Neural cell (in vitro differentiated cells): Measurements from ENCODE around the gene ZNF443. TPM values are rescaled to one million over a fixed set of nuclear protein-coding genes. Genes with fewer than 3 reads are reported as not detected.

Experiments used
- polyA plus RNA-seq: library from polyadenylated mRNA; depleted of rRNA; stranded (reverse); fragments of >200 nt; gene quantifications from 2 replicates; pipeline ENCODE4 v1.2.3, GENCODE V29; 2014

ZNF443 gene
- polyA plus RNA-seq, 1 donor from 2014 or later, result 11.5 TPM

Other genes with a start within 250 kb of the ZNF443 start
- 14.7 and 19.2 TPM in 2 replicates for gene ZNF44, start 146.1 kb downstream of the ZNF443 start, polyA plus RNA-seq
- gene ZNF563, start 107.4 kb downstream of the ZNF443 start, polyA plus RNA-seq, result 1.7 and 3.6 TPM in 2 replicates
- 8.8 and 12.1 TPM in 2 replicates for gene ZNF442, start 75.3 kb downstream of the ZNF443 start, polyA plus RNA-seq
- 6.8 and 6.9 TPM in 2 replicates for gene ZNF799, start 39.8 kb downstream of the ZNF443 start, polyA plus RNA-seq
- 16.1 and 17.4 TPM in 2 replicates for gene ZNF709, start 43.8 kb upstream of the ZNF443 start, polyA plus RNA-seq
- 7.3 and 7.6 TPM in 2 replicates for gene ZNF564, start 110.5 kb upstream of the ZNF443 start, polyA plus RNA-seq
- gene ZNF490, start 169.8 kb upstream of the ZNF443 start, polyA plus RNA-seq, result 6.1 and 6.7 TPM in 2 replicates
- 10.2 and 11.0 TPM in 2 replicates for gene ZNF791, start 169.9 kb upstream of the ZNF443 start, polyA plus RNA-seq
- 11.5 and 23.4 TPM in 2 replicates for gene MAN2B1, start 225.7 kb upstream of the ZNF443 start, polyA plus RNA-seq
- gene WDR83, start 225.8 kb upstream of the ZNF443 start, polyA plus RNA-seq, result 45.3 and 51.3 TPM in 2 replicates
- 227 and 239 TPM in 2 replicates for gene DHPS, start 240.9 kb upstream of the ZNF443 start, polyA plus RNA-seq
- gene GNG14, start 247.0 kb upstream of the ZNF443 start, polyA plus RNA-seq, result not detected in 2 replicates